Activated B cell treated with CpG ODN at 0.5 μM for 24 hours (primary cell): ENCODE measurements around the gene FHOD3. TPM values are rescaled to one million over a fixed set of nuclear protein-coding genes. Genes with fewer than 3 reads are reported as not detected.

ENCODE experiments used
- ATAC-seq: fragments of 200-7000 bp; cut with Tn5 transposase; one replicate; pipeline ENCODE4 v1.10.0; 2021; ENCODE audit warnings: low read depth, mild to moderate bottlenecking, moderate library complexity
- CTCF ChIA-PET: fragments of 350-600 bp; sonication (Branson Sonifier 250); formaldehyde crosslinking; loops from one replicate; lab custom pipeline; 2021; ENCODE audit warnings: antibody characterized with exemption; lab: Charles Lee
- POLR2A ChIA-PET: fragments of 350-600 bp; sonication (Branson Sonifier 250); formaldehyde crosslinking; loops from one replicate; lab custom pipeline; 2021; ENCODE audit warnings: antibody characterized with exemption; lab: Charles Lee
- DNase-seq: peaks from one replicate; pipeline ENCODE4 v3.0.0; 2022
- H3K27ac Mint-ChIP-seq: one replicate; pipeline ENCODE4 v1.8.0; 2020; ENCODE audit warnings: mixed read lengths
- H3K27me3 Mint-ChIP-seq: one replicate; pipeline ENCODE4 v1.8.0; 2021; ENCODE audit warnings: mixed read lengths
- H3K36me3 Mint-ChIP-seq: one replicate; pipeline ENCODE4 v1.8.0; 2021; ENCODE audit warnings: low read depth, mixed read lengths
- H3K4me1 Mint-ChIP-seq: one replicate; pipeline ENCODE4 v1.8.0; 2021; ENCODE audit warnings: mixed read lengths
- H3K4me3 Mint-ChIP-seq: one replicate; pipeline ENCODE4 v1.8.0; 2020; ENCODE audit warnings: mild to moderate bottlenecking, mixed read lengths
- H3K9me3 Mint-ChIP-seq: one replicate; pipeline ENCODE4 v1.8.0; 2020; ENCODE audit warnings: mixed read lengths
- intact Hi-C: fragments of 100-400 bp; cut with micrococcal nuclease; formaldehyde crosslinking; loops from one replicate; pipeline ENCODE4 v1.15.1; 2024
- total RNA-seq: library from RNA; stranded (reverse); gene quantifications from 2 replicates; pipeline ENCODE4 v1.2.3, GENCODE V29; 2022
- TF ChIP-seq, protein P1 (sequence below): fragments of 200-600 bp; IDR thresholded peaks from one replicate; pipeline ENCODE4 v1.8.0; 2022; ENCODE audit warnings: antibody characterized with exemption, mild to moderate bottlenecking

FHOD3 gene
- total RNA-seq, 1 donor from 2014 or later = not detected

- CTCF ChIA-PET = no interaction called here
- no peaks in the 10 kb centered on the region for H3K36me3 Mint-ChIP-seq
- H3K27me3 Mint-ChIP-seq = peaks cover 18% of the 10 kb centered on the region
- DNase-seq (no peak), ATAC-seq (no peak)
- H3K9me3 Mint-ChIP-seq = no peaks in the 10 kb centered on the region
- intact Hi-C loops = no loop called here
- no peaks in the 10 kb centered on the region for H3K4me1 Mint-ChIP-seq
- POLR2A ChIA-PET = no interaction called here
- no peak overlapping the region for H3K4me3 Mint-ChIP-seq
- H3K27ac Mint-ChIP-seq = no peak overlapping the region
- TF ChIP-seq, protein P1, sequence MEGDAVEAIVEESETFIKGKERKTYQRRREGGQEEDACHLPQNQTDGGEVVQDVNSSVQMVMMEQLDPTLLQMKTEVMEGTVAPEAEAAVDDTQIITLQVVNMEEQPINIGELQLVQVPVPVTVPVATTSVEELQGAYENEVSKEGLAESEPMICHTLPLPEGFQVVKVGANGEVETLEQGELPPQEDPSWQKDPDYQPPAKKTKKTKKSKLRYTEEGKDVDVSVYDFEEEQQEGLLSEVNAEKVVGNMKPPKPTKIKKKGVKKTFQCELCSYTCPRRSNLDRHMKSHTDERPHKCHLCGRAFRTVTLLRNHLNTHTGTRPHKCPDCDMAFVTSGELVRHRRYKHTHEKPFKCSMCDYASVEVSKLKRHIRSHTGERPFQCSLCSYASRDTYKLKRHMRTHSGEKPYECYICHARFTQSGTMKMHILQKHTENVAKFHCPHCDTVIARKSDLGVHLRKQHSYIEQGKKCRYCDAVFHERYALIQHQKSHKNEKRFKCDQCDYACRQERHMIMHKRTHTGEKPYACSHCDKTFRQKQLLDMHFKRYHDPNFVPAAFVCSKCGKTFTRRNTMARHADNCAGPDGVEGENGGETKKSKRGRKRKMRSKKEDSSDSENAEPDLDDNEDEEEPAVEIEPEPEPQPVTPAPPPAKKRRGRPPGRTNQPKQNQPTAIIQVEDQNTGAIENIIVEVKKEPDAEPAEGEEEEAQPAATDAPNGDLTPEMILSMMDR = no peak
Measured at GRCh38 chr18:36294031-36294430, 3.5 kb upstream of the FHOD3 start.

- Mint-ChIP-seq H3K27ac (no peak overlapping the region), H3K9me3 (no peaks in the 10 kb centered on the region), H3K27me3 (peaks cover 20% of the 10 kb centered on the region), H3K36me3 (no peaks in the 10 kb centered on the region), H3K4me3 (no peak overlapping the region), H3K4me1 (no peaks in the 10 kb centered on the region)
- intact Hi-C loops = no loop called here
- POLR2A ChIA-PET = no interaction called here
- DNase-seq (no peak), ATAC-seq (no peak)
- TF ChIP-seq, protein P1 = no peak
- CTCF ChIA-PET = interaction anchor here (1.4 kb wide), 1 partner anchor 539 kb away, joined by 3 read pairs; no protein-coding TSS in a partner anchor
Measured at GRCh38 chr18:36295214-36295613, 2.3 kb upstream of the FHOD3 start.

GRCh38 chr18:36295880-36296301, 1.6 kb upstream of the FHOD3 start:
- TF ChIP-seq, protein P1 = no peak
- no peak for DNase-seq
- no peaks in the 10 kb centered on the region for H3K4me1 Mint-ChIP-seq
- intact Hi-C loops = no loop called here
- no peak overlapping the region for H3K27ac Mint-ChIP-seq
- H3K4me3 Mint-ChIP-seq = no peak overlapping the region
- peaks cover 25% of the 10 kb centered on the region for H3K27me3 Mint-ChIP-seq
- POLR2A ChIA-PET = interaction anchor here (0.6 kb wide), 1 partner anchor 229 kb away, joined by 6 read pairs; the partner anchor contains the start of gene RPRD1A
- no peak for ATAC-seq
- CTCF ChIA-PET = interaction anchor here (1.4 kb wide), 1 partner anchor 540 kb away, joined by 3 read pairs; no protein-coding TSS in a partner anchor
- no peaks in the 10 kb centered on the region for H3K9me3 Mint-ChIP-seq
- H3K36me3 Mint-ChIP-seq = no peaks in the 10 kb centered on the region

DNA sequence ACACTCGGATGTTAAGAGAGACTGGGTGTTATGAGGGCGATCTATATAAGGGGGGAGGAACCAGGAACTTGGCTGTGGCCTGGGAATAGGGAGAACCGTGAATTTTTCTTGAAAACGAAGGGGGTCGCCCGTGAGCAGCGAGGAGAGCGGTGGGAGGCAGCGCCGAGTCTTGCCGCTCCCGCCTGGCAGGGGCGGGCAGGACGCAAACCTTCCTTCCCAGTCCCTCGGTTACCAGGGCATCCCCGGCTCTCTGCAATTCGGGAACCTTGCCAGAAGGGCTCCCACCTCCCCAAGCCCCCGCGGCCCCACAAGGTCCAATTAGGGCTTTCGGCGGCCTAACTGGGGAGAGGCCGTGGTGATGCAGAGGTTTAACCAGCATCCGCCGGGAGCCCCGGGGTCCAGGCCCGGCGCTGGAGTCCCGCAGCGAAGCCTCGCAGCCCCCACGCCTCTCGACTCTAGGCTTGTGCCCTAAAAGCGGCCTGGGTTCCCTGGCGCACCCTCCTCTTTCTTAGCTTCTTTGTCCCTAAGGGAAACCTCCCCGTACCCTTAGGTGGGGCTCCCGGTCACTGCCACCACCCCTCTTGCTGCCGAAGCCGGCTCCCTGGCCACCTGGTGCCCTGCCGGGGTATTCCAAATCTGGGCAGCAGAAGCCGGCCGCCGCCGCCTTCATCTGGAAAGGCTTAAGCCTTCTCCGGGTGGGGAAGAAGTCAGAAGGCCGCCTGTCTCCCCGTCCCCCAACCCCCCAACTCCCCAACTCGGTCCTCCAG, 680 bp upstream of the FHOD3 start:
- TF ChIP-seq, protein P1 = no peak
- CTCF ChIA-PET = no interaction called here
- peaks cover 22% of the 10 kb centered on the region for H3K27me3 Mint-ChIP-seq

DNA sequence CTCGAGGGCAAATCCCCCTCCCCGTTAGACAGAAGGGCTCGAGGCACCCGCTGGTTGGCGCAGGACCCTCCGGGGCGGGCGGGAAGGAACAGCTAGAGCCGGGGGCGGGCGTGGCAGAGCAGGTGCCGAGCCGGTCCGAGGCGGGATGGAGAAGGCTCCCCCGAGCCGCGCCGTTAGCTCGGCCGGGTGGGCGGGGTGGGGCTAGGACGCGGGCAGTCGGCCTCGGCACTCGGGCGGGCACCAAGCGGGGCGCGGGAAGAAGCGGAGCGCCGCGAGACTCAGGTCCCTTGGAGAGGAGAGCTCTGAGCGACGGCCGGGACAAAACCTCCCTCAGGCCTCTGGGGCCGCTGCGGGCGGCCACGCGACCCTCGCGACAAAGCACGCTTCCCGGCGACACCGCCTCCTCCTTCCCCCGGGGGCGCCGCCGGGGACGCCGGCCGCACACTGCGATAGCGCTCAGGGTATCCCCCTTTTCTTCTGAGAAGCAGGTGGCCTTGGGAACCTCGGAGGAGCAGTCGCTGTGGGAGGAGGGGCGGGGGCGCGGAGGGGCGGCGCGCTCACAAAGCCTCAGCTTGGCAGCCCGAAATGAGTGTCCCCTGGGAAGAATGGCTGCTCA, 721 bp downstream of the FHOD3 start:
- DNase-seq (no peak), ATAC-seq (no peak)
- Mint-ChIP-seq H3K9me3 (no peaks in the 10 kb centered on the region), H3K27ac (no peak overlapping the region), H3K4me1 (no peaks in the 10 kb centered on the region), H3K36me3 (no peaks in the 10 kb centered on the region), H3K27me3 (peaks cover 30% of the 10 kb centered on the region), H3K4me3 (peak overlapping the region; percentile 52)
- TF ChIP-seq, protein P1 = no peak
- CTCF ChIA-PET = no interaction called here
- intact Hi-C loops = no loop called here
- POLR2A ChIA-PET = no interaction called here

More for the DNA sequence above, 680 bp upstream of the FHOD3 start:
- POLR2A ChIA-PET = interaction anchor here (0.6 kb wide), 1 partner anchor 230 kb away, joined by 6 read pairs; the partner anchor contains the start of gene RPRD1A
- intact Hi-C loops = no loop called here
- Mint-ChIP-seq H3K4me1 (no peaks in the 10 kb centered on the region), H3K4me3 (no peak overlapping the region), H3K9me3 (no peaks in the 10 kb centered on the region), H3K36me3 (no peaks in the 10 kb centered on the region), H3K27ac (no peak overlapping the region)
- ATAC-seq (no peak), DNase-seq (no peak)
